NK-92 treated with Interleukin-12 subunit alpha and Interleukin-12 subunit beta, amount 100 ng/mL, for 24 hours (cell line): Measurements from ENCODE around the gene MICAL2.

ENCODE experiments used
- DNase-seq: peaks from one replicate; lab custom pipeline; 2025; lab: John Stamatoyannopoulos, UW

MICAL2 gene

GRCh38 chr11:12156301-12157140 lies 46.1 kb downstream of the MICAL2 start:
- no peak for DNase-seq

- peak; percentile 17 for DNase-seq
Measured at GRCh38 chr11:12157241-12157661, 46.9 kb downstream of the MICAL2 start.

- no peak for DNase-seq
Measured at GRCh38 chr11:12158909-12159308, 48.5 kb downstream of the MICAL2 start.

GRCh38 chr11:12159351-12160099 lies 49.1 kb downstream of the MICAL2 start:
- no peak for DNase-seq

GRCh38 chr11:12160231-12160630 lies 49.8 kb downstream of the MICAL2 start:
- no peak for DNase-seq

DNA sequence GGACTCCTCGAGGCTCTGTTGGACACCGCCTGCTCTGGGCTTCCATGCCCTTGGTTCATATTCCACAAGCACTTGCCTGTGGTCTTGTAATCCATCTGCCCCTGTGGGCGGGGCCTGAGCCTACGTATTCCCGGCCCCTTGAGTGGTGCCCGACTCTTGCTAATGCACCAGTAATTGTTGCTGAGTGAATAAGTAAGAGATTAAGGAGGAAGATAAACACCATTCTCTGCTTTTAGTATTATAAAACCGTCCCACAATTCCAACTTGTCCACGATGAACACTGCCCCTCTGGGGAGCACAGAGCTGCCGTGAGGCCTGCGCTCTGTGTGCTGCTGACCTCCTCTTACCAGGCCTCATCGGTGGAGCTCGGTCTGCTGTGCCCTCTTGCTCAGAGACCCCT lies 50.3 kb downstream of the MICAL2 start:
- no peak for DNase-seq

- DNase-seq: no peak
Measured at GRCh38 chr11:12161137-12161536, 50.7 kb downstream of the MICAL2 start.

DNA sequence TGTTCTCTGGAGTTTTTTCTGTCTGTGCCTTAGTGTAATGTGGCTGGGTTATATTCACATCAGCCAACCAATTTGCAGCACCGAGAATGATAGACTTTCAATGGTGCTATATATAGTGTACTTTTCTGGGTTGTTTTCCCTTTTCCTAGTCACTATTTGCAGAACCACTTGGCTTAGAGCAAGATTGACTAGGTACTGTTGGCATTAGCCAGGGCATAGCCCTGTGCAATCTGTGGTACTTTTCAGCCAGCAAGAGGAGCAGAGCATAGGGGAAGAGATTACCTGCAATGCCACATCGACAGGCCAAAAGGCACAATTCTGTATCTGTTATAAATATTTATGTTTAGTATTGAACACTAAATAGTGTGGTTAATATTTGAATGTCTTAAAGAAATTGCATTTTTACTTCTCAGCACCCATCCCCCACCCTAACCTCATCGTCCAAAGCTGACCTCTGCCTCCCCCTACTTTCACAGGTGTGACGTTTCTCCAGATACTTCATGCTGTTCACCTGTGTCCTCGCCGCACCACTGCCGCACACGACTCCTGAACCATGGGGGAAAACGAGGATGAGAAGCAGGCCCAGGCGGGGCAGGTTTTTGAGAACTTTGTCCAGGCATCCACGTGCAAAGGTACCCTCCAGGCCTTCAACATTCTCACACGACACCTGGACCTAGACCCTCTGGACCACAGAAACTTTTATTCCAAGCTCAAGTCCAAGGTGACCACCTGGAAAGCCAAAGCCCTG lies 51.4 kb downstream of the MICAL2 start:
- no peak for DNase-seq

GRCh38 chr11:12162652-12163051 lies 52.3 kb downstream of the MICAL2 start:
- DNase-seq: no peak

DNA sequence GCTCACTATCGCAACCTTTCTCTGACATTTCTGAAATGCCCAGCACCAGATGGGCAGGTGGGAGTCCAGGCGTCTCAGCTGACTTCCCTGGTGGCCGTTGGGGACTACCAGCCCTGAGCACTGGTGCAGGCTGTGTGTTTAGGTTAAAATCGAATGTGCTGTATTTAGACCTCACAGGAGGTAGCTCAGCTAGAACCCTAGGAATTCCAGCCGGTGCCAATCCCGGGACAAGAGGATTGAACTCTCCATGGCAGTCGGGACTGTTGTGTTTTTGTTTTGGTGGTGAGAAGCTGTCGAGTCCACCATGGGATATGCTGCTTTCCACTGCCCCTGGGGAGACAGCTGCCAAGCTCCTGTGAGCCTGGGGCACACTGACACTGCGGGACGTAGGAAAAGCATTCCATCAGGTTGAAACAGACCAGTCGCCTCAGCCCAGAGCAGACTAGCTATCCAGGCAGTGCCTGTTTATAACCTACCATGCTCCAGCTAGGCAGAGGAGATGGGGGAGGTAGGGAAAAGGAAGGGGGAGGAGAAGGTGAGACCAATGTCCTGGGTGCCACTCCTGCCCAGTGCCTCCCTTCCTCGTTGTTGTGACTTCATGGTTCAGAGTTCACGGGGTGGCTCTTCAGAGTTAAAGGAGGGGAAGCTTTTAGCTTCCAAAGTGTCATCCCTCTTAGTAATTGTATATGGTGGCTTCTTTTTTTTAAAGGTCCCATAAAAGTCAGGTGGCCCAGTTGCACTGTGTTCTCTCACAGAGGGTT lies 53.0 kb downstream of the MICAL2 start:
- DNase-seq: no peak

- DNase-seq: peak; percentile 21
Measured at GRCh38 chr11:12164061-12165014, 53.9 kb downstream of the MICAL2 start.

- no peak for DNase-seq
Measured at GRCh38 chr11:12165237-12165875, 55.0 kb downstream of the MICAL2 start.

DNA sequence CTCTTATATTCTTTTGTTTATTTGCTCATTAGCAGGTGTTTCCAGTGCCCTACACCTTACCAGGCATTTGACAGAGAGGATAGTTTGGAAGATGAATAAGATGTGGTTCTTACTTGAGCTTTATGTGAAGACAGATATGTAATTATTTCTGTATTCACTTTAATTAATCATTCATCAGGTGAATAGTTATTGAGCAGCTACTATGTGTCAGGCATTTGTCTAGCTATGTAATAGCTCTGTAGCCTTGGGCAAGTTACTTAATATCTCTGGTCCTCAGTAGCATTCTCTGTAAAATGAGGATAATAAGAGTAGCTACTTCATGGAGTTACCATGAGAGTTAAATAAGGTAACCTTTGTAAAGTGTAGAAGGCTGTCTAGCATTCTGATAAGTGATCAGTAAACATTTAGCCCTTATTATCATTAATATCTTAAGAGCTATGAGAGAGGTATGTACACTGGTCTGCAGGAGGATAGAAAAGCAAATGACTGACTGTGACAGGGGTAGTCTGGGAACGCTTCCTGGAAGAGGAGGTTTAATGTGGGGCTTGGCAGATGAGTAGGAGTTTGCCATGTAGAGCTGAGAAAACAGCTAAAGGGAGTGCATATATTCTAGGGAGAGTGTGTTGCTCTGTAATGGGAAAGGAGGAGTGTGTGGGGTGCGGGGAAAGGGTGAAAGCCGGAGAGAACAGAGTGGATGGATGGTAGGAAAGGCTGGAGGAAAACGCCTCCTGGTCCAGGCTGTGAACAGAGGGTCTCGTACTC lies 56.1 kb downstream of the MICAL2 start:
- no peak for DNase-seq

DNA sequence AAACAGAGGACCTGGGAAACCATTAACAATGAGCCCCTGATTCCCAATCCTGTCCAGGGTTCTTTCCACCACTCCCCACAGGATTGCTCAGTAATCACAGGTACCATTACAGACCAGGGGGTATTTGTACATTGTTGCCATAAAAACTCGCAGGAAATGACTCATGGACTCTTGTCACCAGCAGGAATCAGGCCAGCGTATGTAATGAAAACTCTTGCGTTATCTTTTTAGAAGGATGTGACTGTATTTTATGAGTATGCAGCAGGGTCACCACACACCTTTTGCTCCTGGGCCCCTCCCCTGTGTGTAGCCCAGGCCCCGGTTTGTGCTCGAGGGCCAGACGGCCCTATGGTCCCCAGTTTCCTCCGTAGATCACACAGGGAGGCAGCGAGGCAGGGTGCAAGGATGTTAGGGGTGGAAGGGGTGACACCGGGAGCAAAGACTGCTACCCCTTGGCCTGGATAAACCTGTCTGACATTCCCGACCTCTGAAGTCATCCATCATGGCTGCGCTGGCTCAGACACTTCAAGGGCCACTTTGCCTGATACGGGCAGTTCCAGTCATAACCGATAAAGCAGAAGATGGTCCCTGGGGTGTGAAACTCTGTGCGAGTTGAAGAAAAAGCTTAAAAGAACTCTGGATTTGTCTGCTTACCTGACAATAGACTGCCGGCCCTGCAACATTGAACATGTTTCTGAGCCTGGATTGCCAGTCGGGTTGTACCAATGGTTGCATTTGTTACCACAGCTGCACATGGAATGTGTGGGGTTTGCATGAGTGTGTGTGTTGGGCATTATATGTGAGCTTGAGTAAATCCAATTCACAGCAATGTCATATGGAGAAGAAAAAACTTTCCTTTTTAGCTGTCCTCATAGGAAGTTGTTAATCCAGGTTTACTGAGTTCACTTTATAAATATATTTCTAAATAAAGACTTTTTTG lies 56.9 kb downstream of the MICAL2 start:
- DNase-seq: peak; percentile 31

DNA sequence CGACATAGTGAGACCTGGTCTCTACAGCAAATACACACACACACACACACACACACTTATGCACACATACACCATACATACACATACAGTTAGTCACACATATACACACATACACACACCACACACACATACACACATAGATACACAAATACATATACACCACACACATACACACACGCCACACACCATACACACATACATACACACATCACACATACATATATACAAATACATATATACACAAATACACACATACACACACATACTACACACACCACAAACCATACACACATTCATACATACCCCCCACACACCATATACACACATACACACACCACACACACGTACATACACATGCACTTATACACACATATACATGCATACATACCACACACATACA lies 57.7 kb downstream of the MICAL2 start:
- DNase-seq: no peak

DNA sequence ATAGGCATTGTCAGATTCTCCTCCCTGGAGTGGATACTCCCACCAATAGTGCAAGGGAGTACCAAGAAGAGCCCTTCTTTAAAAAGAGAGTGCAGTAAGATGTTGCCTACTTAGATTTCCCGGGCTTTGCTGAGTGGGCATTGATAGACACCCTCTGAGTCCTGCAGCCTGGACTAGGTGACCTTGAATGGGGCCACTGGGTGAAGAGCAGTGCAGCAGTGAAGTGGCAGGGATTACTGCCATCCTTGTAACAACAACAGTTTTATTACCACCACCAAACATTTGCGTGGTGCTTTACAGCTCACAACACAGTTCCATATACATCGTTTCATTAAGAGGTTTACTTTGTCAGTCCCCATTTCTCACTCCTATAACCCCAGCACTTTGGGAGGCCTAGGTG lies 59.4 kb downstream of the MICAL2 start:
- no peak for DNase-seq

DNA sequence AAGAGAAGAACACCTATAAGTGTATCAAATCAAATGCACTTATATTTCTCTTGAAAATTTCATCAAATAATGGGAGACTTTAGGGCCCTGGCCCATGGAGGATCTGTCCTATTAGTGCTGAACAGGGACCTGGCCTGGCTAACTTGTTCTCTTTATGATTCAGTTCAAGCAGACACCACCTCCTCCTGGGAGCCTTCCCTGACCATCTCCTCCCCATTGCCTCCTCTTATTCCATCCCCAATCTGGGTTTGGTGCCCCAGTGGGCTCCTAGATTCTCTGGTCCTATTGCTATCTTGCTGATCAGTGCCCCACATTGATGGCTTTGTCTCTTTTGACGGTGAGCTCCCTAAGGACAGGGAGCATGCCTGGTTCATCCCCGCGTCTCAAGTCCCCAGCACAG lies 60.1 kb downstream of the MICAL2 start:
- no peak for DNase-seq

- no peak for DNase-seq
Measured at GRCh38 chr11:12170984-12171383, 60.6 kb downstream of the MICAL2 start.
